ENCODE data around the gene IYD.

Gene IYD

DNA sequence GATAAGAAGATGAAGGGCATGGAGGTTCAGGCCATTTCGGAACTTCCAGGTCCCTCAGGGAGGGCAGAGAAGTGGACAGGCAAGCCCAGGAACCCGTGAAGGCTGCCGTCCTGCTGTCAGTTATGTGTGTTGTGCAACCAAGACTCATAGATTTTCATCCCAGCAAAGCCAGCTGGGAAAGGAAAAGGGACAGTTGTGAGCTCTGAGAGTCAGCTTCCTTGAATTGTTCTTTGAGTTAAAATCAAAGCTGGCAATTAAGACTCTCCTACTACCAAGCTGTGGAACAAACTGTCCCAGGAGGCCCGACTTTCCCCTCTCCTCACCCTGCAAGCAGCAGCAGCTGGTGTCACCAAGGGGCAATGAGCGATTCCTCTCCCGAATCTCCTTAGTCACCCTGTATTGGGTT lies 46.3 kb upstream of the IYD start:
- TF ChIP-seq CTCF (conservative IDR thresholded peaks at IDR 0.05; ENCODE audit: low read length) (no peak), EZH2phosphoT487 (IDR thresholded peaks at IDR 0.05; ENCODE audit: borderline replicate concordance) (no peak)
- H3K9ac ChIP-seq (ENCODE audit: low read depth, low read length, poor library complexity, severe bottlenecking) = no peak overlapping the region
- H4K20me1 ChIP-seq (ENCODE audit: insufficient read depth, low read length, poor library complexity, severe bottlenecking) = no peaks in the 10 kb centered on the region
- peaks cover 17% of the 10 kb centered on the region for H3K4me1 ChIP-seq (ENCODE audit: insufficient read depth, low read length, poor library complexity, severe bottlenecking)
- H3K9me2 ChIP-seq (replicated peaks; ENCODE audit: low read depth, low read length) = no peaks in the 10 kb centered on the region
- no peak overlapping the region for H2AFZ ChIP-seq (ENCODE audit: low read length)
- H3F3A ChIP-seq (ENCODE audit: low read depth) = no peaks in the 10 kb centered on the region
- no peaks in the 10 kb centered on the region for H3K79me2 ChIP-seq (ENCODE audit: insufficient read depth, low read length)
- H3K4me3 ChIP-seq (ENCODE audit: low read length, poor library complexity, severe bottlenecking) = no peak overlapping the region
- no peaks in the 10 kb centered on the region for H3K27me3 ChIP-seq (ENCODE audit: insufficient read depth, low read length, poor library complexity, severe bottlenecking)
- H3K4me2 ChIP-seq (ENCODE audit: low read depth, low read length, poor library complexity, severe bottlenecking) = no peak overlapping the region
- H3K9me3 ChIP-seq (ENCODE audit: insufficient read depth, low read depth, low read length) = no peaks in the 10 kb centered on the region
- H3K36me3 ChIP-seq (ENCODE audit: insufficient read depth, low read length) = no peaks in the 10 kb centered on the region

DNA sequence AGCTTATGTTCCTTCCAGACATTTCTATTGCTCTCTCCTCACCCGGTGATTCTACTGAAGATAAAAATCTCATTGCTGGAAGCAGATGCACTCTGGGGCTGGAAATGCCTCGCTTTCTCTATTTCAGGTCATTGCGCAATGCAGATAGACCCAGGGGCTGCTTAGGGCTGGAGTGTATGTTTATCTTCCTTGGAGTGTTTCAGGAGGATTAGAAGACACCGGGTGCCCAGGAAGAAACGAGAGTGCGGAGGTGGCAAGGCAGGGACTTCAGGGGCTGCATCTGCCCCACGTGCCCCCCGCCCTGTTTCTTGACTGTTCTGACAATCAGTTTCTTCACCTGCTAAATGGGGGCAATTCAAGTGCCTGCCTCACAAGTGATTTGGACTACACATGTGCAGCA lies 45.6 kb upstream of the IYD start:
- Histone ChIP-seq H4K20me1 (ENCODE audit: insufficient read depth, low read length, poor library complexity, severe bottlenecking) (no peaks in the 10 kb centered on the region), H3K9me3 (ENCODE audit: insufficient read depth, low read depth, low read length) (no peaks in the 10 kb centered on the region), H3K27me3 (ENCODE audit: insufficient read depth, low read length, poor library complexity, severe bottlenecking) (no peaks in the 10 kb centered on the region), H3F3A (ENCODE audit: low read depth) (no peaks in the 10 kb centered on the region), H3K9me2 (replicated peaks; ENCODE audit: low read depth, low read length) (no peaks in the 10 kb centered on the region), H3K9ac (ENCODE audit: low read depth, low read length, poor library complexity, severe bottlenecking) (no peak overlapping the region), H3K79me2 (ENCODE audit: insufficient read depth, low read length) (no peaks in the 10 kb centered on the region), H3K4me3 (ENCODE audit: low read length, poor library complexity, severe bottlenecking) (no peak overlapping the region), H2AFZ (ENCODE audit: low read length) (no peak overlapping the region), H3K36me3 (ENCODE audit: insufficient read depth, low read length) (no peaks in the 10 kb centered on the region), H3K4me2 (ENCODE audit: low read depth, low read length, poor library complexity, severe bottlenecking) (no peak overlapping the region), H3K4me1 (ENCODE audit: insufficient read depth, low read length, poor library complexity, severe bottlenecking) (peaks cover 17% of the 10 kb centered on the region)
- no peak for TF ChIP-seq CTCF (conservative IDR thresholded peaks at IDR 0.05; ENCODE audit: low read length)
- TF ChIP-seq EZH2phosphoT487 (IDR thresholded peaks at IDR 0.05; ENCODE audit: borderline replicate concordance) = no peak

DNA sequence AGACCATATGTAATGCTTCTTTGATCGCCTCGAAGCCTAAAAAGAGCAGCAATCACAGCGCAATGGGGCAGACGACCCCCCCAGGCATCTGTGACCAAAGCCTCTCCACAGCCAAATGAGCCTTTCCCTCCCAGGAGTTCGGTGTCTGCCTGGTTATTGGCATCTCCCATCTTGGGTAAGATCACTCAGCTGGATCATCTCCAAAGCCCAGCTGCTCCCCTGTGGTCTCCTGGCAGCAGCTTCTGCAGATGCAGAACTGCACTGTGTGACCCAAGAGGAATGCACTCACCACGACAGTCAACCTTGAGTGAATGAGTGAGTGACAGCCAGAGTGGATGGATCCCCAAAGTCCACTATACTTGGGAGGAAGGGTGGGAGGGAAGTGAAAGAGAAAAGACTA lies 44.8 kb upstream of the IYD start:
- H3K9ac ChIP-seq (ENCODE audit: low read depth, low read length, poor library complexity, severe bottlenecking) = no peak overlapping the region
- no peaks in the 10 kb centered on the region for H3K27me3 ChIP-seq (ENCODE audit: insufficient read depth, low read length, poor library complexity, severe bottlenecking)
- no peaks in the 10 kb centered on the region for H3K9me3 ChIP-seq (ENCODE audit: insufficient read depth, low read depth, low read length)
- TF ChIP-seq EZH2phosphoT487 (IDR thresholded peaks at IDR 0.05; ENCODE audit: borderline replicate concordance) = no peak
- no peak for TF ChIP-seq CTCF (conservative IDR thresholded peaks at IDR 0.05; ENCODE audit: low read length)
- H3F3A ChIP-seq (ENCODE audit: low read depth) = no peaks in the 10 kb centered on the region
- no peaks in the 10 kb centered on the region for H4K20me1 ChIP-seq (ENCODE audit: insufficient read depth, low read length, poor library complexity, severe bottlenecking)
- H3K9me2 ChIP-seq (replicated peaks; ENCODE audit: low read depth, low read length) = no peaks in the 10 kb centered on the region
- no peak overlapping the region for H3K4me3 ChIP-seq (ENCODE audit: low read length, poor library complexity, severe bottlenecking)
- H3K4me1 ChIP-seq (ENCODE audit: insufficient read depth, low read length, poor library complexity, severe bottlenecking) = peaks cover 17% of the 10 kb centered on the region
- no peaks in the 10 kb centered on the region for H3K79me2 ChIP-seq (ENCODE audit: insufficient read depth, low read length)
- H3K36me3 ChIP-seq (ENCODE audit: insufficient read depth, low read length) = no peaks in the 10 kb centered on the region
- no peak overlapping the region for H3K4me2 ChIP-seq (ENCODE audit: low read depth, low read length, poor library complexity, severe bottlenecking)
- no peak overlapping the region for H2AFZ ChIP-seq (ENCODE audit: low read length)

Data from Loucy (cell line).